ENCODE results near the gene TRAF3. TPM values are rescaled to one million over a fixed set of nuclear protein-coding genes. Genes with fewer than 3 reads are reported as not detected.

The TRAF3 gene
- total and polyA plus RNA-seq, 4 donors, result 2.1 to 12.0 (median 5.2) TPM

GRCh38 chr14:102902523-102903247 is 125.4 kb downstream of the TRAF3 start:
- TF ChIP-seq FOXA2 (IDR thresholded peaks at IDR 0.05) (no peak), RAD21 (IDR thresholded peaks at IDR 0.05) (no peak), ATF3 (IDR thresholded peaks at IDR 0.05) (no peak), EGR1 (IDR thresholded peaks at IDR 0.05; ENCODE audit: low read depth in 2 of 2) (no peak), RXRA (IDR thresholded peaks at IDR 0.05) (no peak), FOXA1 (IDR thresholded peaks at IDR 0.05) (no peak), REST (IDR thresholded peaks at IDR 0.05) (no peak), YY1 (IDR thresholded peaks at IDR 0.05) (no peak), ZBTB33 (IDR thresholded peaks at IDR 0.05) (no peak), MAX (IDR thresholded peaks at IDR 0.05) (no peak), HNF4A (conservative IDR thresholded peaks at IDR 0.05) (no peak), HNF4G (IDR thresholded peaks at IDR 0.05) (no peak), JUND (IDR thresholded peaks at IDR 0.05) (no peak)
- Histone ChIP-seq H3K27me3 (ENCODE audit: control insufficient read depth in 4 of 4, insufficient read depth in 4 of 4, low read length in 3 of 4) (no peaks in the 10 kb centered on the region), H3K4me1 (ENCODE audit: control insufficient read depth in 4 of 4, insufficient read depth in 4 of 4, low read length in 3 of 4) (no peaks in the 10 kb centered on the region), H3K4me3 (ENCODE audit: low read depth in 1 of 3, low read length in 3 of 3) (no peak overlapping the region), H3K27ac (ENCODE audit: low read depth in 1 of 2, low read length in 2 of 2) (no peak overlapping the region), H3K36me3 (ENCODE audit: control insufficient read depth in 4 of 4, insufficient read depth in 3 of 4, low read depth in 1 of 4, low read length in 3 of 4) (peaks cover 3 to 35% (median 6%) of the 10 kb centered on the region in 4 donors), H3K9me3 (ENCODE audit: control insufficient read depth in 4 of 4, low read length in 3 of 4) (no peaks in the 10 kb centered on the region), H3K9ac (ENCODE audit: low read depth in 1 of 2, low read length in 2 of 2) (no peak overlapping the region)
- 96% methylated on average over 12 of the region's 12 CpGs for WGBS
- DNase-seq (ENCODE audit: low spot score), result no peak

GRCh38 chr14:102903248-102903888 is 126.1 kb downstream of the TRAF3 start:
- Histone ChIP-seq H3K4me3 (ENCODE audit: low read depth in 1 of 3, low read length in 3 of 3) (no peak overlapping the region), H3K27ac (ENCODE audit: low read depth in 1 of 2, low read length in 2 of 2) (no peak overlapping the region), H3K9ac (ENCODE audit: low read depth in 1 of 2, low read length in 2 of 2) (no peak overlapping the region), H3K36me3 (ENCODE audit: control insufficient read depth in 4 of 4, insufficient read depth in 3 of 4, low read depth in 1 of 4, low read length in 3 of 4) (peaks cover 3 to 35% (median 5%) of the 10 kb centered on the region in 4 donors), H3K27me3 (ENCODE audit: control insufficient read depth in 4 of 4, insufficient read depth in 4 of 4, low read length in 3 of 4) (no peaks in the 10 kb centered on the region), H3K4me1 (ENCODE audit: control insufficient read depth in 4 of 4, insufficient read depth in 4 of 4, low read length in 3 of 4) (no peaks in the 10 kb centered on the region), H3K9me3 (ENCODE audit: control insufficient read depth in 4 of 4, low read length in 3 of 4) (no peaks in the 10 kb centered on the region)
- TF ChIP-seq ATF3 (IDR thresholded peaks at IDR 0.05), result no peak
- no peak for TF ChIP-seq RAD21 (IDR thresholded peaks at IDR 0.05)
- TF ChIP-seq FOXA1 (IDR thresholded peaks at IDR 0.05), result no peak
- no peak for TF ChIP-seq FOXA2 (IDR thresholded peaks at IDR 0.05)
- no peak for TF ChIP-seq RXRA (IDR thresholded peaks at IDR 0.05)
- TF ChIP-seq SP1 (IDR thresholded peaks at IDR 0.05), result no peak
- no peak for TF ChIP-seq HNF4G (IDR thresholded peaks at IDR 0.05)
- no peak for TF ChIP-seq JUND (IDR thresholded peaks at IDR 0.05)
- DNase-seq (ENCODE audit: low spot score), result no peak
- WGBS, result 97% methylated on average over 29 of the region's 29 CpGs

Measured in liver (tissue), 9 donors.